ENCODE measurements around the gene ANTXRL.
"Not testable (repeated sequence)": the region's sequence is repeated elsewhere in the genome, so short reads cannot be mapped to it uniquely, and the experiment has no call there.

The ANTXRL gene

DNA sequence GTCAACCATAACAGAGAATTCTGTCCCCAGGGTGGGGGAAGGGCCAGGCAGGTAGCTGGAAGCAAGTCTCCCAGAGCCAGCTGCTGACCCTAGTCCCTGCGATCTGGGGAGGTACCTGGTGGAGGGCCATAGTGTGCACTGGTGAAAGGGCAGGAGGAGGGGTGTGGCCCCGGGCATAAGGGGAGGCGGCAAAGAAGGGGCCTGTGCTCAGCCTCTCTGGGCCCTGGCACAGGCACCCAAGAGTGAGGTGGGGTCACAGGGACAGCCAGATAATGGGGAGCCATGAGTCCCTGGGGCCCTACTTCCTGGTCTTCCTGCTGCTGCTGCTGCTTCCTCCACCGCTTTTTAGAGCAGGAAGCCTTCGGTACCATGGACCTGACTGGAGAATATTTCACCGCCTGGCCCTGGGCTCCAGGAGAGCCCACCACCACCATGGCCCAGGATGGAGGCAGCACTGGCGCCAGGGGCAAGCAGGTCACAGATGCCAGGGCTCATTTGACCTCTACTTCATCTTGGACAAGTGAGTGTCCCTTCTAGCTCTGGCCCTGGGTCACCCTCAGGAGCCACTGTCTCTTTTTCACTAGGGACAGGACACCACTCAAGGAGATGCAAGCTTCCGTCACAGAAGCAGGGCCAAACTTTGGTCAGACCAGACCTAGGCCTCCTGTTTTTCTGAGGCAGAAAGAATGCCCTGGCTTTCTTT, at the start of gene ANTXRL:
Gene ANTXRL (plus strand): TSS at position 7 of the 703 bp plus-strand sequence. CDS start 266 bp downstream, at position 273.
- no peak for FAIRE-seq
- no peak for DNase-seq (ENCODE audit: low spot score)

DNA sequence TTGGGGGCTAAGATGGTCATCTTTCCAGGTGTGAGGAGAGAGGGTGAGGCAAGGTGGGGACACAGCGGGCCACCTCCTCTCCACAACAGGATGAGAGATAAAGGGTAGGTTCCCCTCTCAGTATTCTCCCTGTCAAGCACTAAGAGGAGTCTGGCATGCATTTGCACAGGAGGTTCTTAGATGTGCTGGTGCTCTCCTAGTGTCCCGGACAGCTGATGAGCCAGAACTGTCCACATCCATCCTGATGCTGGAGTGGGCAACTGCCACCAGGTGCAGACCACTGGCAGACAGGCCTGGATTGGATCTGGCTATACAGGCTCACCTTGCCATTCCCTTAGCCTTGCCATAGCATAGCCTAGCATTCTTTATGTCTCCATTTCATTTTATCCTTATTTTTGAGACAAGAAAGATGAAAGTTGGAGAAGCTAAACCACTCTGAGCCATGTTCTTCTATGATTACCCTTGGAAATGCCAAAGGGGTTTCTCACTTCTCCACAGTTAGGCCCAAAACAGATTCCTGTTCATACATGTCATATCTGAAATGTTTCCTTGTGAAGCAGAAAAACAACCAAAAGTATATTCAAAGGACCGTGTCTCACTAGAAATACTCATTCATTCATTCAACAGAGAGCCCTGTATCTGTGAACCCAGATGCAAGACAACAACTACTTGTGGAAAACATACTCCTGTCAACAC, 48.8 kb upstream of the ANTXRL start:
- DNase-seq (ENCODE audit: low spot score) (no peak), FAIRE-seq (no peak)

DNA sequence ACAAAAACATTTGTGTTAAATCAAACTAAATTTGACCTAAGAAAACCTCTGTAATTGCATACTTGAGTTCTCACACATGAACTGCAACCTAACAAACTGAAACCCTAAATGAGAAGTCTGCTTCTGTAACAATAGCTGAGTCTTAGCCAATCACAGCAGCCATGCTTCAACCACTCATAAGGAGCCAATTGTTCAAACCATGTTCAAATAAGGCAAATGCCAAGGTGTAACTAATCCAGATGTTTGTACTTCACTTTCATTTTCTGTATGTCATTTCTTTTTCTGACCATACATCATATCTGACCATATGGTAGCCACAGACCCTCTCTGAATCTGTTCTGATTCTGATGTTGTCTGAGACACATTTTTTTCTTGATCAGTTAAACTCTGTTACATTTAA, 47.5 kb upstream of the ANTXRL start:
- FAIRE-seq: no peak

DNA sequence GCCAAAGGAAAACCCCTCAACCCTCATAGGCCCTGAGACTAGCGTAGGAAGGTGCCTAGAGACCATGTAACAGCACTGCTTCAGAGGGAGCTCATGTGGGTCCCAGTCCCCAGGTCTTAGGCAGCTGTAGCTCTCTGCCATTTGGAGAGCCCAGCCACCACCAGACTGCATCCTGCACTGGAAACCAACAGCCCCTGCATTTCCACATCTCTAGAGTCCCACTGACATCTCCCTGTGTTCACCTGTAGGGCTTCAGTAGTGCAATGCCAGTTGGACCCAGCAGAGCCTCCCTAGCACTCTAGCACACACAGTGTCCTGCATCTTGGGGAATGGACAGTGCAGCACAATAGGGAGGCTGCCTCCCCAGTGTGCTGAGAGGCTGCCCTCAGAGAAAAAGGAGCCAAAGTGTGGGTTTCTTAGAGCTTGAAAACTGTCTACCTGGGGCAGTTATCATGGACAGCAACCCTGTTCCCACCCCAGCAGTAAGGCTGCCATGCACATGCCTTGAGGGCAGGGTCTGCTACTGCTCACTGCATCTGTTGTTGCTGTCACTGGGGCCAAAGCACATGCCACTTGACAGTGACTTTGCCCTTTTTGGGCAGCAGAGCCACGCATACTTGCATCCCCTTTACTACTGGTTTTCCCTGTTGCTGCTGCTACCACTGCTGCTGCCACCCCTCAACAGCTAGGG, 46.7 kb upstream of the ANTXRL start:
- DNase-seq (ENCODE audit: low spot score) (no peak), FAIRE-seq (no peak)

More for the DNA sequence above, 47.5 kb upstream of the ANTXRL start:
- no peak for DNase-seq (ENCODE audit: low spot score)

DNA sequence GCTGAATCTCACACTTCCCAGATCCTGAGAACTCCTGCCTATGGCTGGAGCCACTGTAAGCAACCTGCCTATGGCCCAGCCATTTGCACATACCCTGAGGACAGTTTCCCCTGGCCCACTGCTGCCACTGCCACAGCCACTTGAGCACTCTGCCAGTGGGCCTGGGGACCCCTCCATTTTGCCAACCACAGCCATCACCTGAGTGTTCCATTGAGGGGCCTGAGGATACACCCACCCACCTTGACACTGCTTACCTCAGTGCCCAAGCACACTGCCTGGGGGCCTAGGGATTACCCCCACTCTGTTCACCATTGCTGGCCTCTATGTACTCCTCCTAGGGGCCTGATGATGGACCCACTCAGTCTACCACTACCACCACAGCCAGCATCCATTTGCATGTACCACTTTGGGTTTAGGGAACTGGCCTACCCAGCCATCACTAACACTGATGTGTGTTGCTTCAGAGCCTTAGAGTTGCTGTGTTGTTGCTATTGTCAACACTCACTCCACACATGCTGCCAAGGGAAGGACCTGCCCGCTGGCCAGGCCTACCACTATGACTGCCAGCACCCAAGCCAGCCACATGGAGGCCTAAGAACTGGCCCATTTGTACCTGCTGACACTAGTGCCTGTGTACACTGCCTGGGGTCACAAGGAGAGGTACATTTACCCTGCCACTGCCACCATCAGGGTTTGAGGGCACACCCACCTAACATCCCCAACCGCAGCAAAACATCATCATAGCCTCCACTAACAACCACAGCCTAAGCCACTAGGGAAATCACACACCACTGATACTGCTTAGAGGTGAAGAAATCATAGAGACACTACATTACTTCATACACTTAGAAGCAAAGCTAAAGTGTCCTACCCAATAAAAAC, 45.9 kb upstream of the ANTXRL start:
- DNase-seq (ENCODE audit: low spot score): no peak
- FAIRE-seq: no peak

DNA sequence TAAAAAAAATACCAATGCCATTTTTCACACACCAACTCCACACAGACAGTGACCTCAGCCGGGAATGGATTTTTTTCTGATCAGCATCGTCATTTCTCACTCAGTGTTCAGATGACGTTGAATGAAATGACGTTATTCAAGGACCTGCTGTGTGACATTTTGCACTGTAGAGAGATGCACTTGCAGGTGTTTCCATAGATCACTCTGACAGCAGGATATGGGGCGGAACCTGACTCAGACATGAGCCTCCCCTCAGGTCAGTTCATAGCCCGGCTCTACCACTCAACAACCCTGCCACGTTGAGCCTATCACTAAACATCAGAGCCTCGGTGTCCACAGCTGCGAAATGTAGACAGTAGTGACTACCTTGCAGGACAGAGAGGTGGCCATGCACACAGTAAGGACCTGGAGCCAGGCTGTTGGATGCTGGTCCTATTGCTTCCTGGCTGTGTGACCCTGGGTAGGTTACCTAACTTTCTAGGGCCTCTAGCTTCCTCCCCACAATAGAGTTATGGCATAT, 41.4 kb upstream of the ANTXRL start:
- FAIRE-seq (no peak), DNase-seq (ENCODE audit: low spot score) (no peak)

DNA sequence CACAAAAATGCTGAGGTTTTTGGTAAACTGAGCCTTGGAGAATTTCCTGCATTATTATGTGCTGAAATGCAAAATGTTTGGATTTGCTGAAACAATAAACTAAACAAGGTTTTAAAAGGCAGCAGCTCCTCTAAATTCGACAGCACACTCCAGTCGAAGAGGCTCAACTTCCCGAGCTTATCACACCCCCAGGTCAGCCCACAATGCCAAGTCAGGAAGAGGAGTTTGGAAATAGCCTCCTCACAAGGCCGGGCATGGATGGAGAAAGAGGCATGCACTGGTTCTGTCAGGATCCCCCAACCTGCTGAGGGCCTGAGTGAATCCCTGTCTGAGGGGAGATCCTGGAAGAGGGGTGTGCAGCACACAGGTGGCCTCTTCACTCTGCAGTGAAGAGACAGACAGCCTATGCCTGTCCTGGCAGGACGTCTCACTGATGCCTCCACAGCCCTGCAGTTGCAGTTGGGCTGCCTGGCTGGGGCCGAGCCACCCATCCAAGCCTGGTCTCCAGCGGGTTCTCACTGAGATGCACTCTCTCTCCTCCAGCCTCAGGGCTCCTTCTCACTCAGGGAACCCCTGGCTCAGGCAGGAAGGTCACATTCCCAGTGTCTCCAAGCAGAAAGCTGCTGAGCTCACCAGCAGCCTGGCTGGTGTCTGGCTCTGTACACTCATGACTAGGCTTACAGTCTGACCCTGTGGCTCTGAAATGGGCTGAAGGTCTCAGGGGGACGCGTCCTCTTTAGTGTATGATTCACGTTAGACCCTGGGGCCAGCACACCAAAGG, 40.2 kb upstream of the ANTXRL start:
- not testable (repeated sequence) for DNase-seq (ENCODE audit: low spot score); FAIRE-seq

DNA sequence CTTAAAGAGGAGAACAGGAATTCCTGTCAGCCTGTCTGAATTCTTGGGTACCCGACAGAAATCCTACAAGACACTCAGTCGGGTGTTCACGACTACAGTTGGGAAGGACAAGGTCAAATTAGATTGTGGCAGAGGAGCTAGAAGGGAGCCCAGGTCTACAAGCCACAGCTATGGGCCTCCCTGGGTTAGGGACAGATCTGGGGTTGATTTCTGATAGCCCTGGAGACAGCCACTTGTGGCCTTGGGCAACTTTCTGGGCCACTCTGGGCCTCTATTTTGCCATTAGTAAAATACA, 39.7 kb upstream of the ANTXRL start:
- no peak for DNase-seq (ENCODE audit: low spot score)
- no peak for FAIRE-seq

DNA sequence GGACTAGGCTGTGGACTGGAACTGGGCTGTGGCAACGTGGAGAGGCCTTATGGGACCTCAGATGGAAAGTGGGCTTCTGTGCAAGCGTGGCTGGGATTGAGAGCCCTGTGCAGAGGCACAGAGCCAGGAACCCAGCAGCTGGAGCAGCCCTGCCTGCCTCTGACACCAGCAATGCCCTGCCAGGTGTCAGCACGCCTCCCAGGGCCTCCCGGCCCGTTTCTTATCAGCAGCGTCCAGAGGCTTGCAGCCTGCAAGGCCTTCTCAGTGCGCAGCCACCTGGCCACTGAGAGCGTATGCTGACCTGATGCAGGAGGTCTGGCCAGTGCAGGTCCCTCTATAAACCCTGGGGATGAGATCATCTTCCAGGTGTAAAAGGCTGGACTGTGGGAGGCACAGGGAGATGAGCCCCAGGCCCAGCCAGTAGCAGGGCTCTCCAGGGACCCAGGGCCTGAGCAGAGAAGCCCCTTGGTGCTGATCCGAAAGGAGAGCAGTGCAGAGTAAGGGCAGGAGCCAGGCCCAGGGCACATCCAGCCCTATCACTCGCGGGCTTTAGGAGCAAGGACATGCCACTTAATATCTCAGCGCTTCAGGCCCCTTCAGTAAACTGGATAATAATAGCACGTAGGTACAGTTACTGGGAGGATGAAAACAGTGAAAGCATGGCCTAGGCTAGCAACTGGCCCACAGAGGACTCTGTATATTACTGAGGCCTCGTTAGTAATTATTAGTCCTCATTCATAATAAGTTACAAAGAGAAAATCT, 38.8 kb upstream of the ANTXRL start:
- no peak for FAIRE-seq
- no peak for DNase-seq (ENCODE audit: low spot score)

DNA sequence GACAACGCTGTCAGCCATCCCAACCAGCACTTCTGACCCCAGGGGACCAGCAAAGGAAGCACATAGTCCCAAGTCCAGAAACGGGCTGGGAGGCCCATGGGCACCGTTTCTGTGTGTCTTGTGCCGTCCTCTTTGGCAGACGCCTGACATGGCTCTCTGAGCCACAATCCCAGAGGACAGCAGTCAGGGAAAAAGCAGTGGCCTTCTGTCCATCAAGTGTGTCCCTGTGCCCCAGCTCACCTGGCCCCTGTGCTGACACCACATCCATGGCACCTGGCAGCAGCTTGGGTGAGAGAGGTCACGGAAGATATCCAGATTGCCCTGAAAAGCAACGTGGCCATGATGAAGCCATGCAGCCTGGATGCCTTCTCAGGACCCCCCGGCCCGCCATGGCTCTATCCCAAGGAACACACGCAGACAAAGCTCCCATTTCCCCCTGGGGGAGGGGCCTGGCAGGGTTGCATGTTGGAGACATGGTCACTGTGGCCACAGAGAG, 38.1 kb upstream of the ANTXRL start:
- FAIRE-seq: no peak

DNA sequence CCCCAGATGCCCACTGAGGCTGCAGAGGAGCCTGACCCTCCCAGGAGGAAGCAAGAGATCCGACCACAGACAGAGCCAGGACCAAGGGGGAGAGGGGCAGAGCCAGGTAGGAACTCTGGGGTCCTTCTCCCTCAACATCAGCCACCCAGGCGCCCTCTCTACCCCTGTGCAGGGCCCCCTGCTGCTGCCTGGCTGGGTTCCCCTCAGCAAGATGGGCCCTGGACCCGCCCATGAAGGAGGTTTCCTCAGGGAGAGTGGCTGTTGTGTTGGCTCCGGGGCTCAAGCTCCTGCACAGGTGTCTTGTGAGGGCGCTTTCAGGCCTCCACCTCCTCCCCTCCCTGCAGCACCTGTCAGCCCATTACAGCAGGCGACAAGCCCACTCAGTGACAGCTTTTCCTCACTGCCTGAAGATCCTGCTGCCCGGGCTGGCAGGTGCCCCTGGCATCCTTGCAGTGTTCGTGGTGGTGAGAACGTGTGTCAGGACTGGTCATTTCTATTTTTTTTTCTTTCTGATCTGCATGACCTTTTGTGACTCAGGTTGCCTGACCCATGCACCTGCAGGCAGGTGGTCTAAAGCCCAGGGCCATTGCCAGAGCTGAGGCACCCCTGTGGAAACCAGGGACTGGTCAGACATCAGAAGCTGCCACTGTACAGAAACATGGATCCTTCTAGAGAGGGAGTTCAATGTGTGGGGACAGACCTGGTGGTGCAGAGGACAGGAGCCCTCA, 37.0 kb upstream of the ANTXRL start:
- not testable (repeated sequence) for DNase-seq (ENCODE audit: low spot score); FAIRE-seq

More for the DNA sequence above, 38.1 kb upstream of the ANTXRL start:
- no peak for DNase-seq (ENCODE audit: low spot score)

DNA sequence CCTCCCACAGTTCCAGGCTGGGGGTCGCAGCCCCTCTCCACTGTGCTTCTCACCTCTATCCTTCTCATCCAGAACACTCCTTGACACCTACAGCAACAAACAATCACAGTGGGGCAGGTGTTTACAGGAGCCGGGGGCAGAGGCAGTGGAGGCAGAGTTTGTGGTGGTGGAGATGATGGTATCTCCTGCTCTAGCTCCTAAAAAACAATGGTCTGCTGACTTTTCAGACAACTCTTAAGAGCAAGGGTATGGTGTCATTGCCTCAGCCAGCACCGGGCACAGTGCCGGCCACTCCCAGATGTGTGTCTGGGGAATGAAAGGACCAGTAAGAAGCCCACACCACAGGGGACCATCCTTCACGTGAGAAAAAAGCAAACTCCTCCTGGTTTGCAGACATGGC, 36.3 kb upstream of the ANTXRL start:
- DNase-seq (ENCODE audit: low spot score) (no peak), FAIRE-seq (no peak)

DNA sequence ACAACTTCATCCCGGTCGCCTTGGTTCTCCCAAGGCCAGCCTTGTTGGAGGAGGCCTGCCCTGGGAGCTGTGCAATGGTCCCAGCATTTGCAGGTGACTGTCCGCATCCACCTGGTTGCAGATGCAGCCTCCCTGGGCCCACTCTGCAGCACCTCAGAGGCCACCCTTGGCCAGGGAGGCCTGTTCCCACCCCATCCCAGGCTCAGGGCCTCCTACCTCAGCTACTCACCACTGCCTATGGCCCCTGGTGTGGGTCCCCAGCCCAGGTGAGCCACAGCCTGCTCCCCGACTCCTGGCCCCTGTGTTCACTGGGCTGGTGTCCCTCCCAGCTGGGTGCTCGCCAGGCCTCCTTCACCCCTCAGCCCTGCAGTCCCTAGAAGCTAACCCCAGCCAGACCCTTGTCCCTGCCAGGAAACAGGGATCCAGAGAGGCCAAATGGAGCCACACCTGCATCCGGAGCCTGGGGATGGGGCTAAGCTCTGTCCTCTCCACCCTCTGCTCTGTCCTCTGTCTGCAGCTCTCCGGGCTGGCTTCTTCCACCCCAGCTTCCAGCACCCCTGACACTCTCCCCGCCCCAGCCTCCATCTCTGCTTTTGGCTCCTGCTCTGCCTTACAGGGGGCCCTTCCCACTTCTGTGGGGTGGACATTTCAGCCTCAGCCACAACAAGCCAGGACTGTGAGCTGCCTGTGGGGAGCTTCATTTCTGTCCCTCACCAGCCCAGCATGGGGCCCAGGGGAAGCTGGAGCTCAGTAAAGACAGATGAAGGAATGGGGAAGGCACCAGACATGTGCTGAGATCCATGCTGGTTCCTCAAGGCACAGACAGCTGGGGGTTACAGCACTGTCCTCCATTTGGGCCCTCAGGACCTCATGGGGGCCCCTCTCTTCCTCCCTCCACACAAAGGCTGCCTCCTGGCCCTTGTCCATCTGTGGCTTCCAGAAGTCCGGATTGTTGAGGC, 35.6 kb upstream of the ANTXRL start:
- FAIRE-seq (no peak), DNase-seq (ENCODE audit: low spot score) (no peak)

DNA sequence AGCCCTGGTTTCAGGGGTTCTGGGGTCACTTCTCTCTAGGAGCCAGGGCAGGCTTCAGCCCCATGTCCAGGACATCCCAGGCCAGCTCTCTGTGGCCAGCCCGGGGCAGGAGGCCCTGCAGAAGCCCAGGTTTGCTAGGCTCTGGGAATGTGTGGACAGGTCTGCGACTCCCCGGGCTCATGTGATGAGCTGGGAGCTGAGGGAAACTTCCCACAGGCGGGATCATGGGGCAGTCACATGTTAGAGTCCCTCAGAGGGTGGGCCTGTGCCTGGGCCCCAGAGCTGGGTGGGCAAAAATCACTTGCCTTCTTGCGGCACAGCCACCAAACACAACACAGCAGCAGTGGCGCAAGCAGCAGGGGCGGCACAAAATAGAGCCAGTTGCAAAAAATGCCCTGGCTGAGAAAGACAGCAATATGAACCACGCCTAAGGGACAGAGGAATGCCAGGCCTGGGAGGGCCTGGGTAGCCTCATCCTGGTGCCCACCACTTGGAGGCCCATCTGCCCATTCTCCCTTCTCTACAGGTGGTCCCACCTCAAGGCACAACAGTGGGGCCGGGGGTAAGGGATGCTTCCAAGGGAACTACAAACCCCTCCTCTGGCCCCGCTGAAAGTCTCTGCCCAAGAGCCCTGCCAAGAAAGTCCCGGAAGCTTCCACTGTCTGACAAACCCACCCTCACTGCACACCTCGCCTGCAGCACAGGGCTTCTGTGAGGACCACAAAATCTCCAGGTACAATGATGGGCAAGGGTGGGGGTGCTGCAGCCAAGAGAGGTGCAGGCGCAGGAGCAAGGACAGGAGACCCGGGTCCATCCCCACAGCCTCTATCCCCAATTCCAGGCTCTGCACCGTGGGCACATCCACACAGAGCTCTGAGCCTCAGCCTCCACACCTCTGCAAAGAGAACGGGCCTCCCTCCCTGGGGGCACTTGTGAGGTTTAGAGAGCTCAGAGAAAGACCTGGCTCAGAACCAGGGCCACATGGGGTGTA, 34.6 kb upstream of the ANTXRL start:
- no peak for DNase-seq (ENCODE audit: low spot score)
- FAIRE-seq: no peak

DNA sequence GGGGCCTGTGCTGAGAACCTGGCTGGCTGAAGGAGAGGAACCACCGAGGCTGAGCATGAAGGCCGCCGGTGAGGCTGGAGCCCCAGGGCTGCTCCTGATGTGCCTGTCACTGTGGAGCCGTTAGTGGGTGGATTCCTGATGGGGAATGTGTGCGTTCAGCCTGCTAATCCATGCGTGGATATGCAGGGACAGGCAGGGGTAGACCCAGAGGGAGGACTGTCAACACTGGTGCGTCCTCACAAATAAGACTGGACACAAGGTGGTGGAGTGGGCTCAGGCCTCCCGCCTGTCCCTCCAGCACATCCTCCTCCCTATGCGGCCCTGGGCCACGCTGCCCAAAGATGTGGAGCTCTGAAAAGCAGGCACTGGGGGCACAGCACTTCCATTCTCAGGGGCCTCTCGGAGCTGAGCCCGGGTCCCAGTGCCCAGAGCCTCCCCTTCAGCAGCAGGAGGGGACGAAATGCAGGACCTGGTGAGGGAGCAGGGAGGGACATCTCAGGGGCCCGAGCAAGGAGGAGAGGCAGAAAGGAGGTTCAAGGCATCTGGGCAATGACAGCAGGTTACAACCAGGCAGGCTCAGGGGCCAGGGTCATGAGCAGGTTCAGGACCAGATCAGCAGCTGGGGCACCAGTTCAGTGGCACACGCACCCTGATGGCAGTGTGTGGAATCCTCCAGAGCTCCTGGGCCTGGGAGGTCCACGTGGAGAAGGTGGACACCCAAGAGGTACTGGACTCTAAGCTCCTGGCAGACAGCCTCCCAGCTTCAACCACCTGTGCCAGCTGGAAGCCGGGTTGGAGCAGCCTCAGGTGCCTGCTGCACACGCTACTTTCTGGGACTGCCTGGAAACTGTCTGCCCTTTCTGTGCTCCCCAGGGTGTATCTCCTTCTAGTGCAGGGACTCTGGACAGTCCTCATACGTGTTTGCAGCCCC, 33.5 kb upstream of the ANTXRL start:
- DNase-seq (ENCODE audit: low spot score) (no peak), FAIRE-seq (no peak)

DNA sequence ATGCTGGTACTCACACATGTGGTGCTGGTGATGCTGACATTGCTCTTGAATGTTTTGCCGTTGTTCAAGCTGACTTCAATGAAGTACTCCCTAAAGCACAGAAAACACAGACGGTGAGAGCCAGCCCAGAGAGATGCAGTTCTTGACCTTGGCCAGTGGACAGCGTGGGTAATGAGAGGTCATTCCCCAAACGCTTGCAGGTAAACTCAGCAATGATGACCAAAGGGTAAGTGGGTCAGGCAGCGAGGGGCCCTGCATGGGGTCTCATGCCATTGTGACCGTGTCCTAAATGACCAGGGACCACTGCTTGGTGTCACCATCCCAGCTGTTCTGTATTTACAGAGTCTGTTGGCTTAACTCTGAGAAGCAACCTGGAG, 32.8 kb upstream of the ANTXRL start:
- FAIRE-seq (no peak), DNase-seq (ENCODE audit: low spot score) (no peak)
